ENCODE results near the gene MEI1.

Gene MEI1

GRCh38 chr22:41799486-41800347, 100.4 kb downstream of the MEI1 start:
- no peak for DNase-seq (ENCODE audit: low read depth)
- no peak for TF ChIP-seq CTCF (IDR thresholded peaks at IDR 0.05; ENCODE audit: control insufficient read depth, extremely low read depth, insufficient read depth)
- peak overlapping the region; percentile 73 for H3K4me3 ChIP-seq (ENCODE audit: low read depth, low read length)

GRCh38 chr22:41800348-41801146, 101.2 kb downstream of the MEI1 start, which contains the start of gene CCDC134:
Gene CCDC134, plus strand, starts transcription at chr22:41800679. Its CDS starts 8,212 bp downstream, at chr22:41808891.
- peak within 1 kb of the TSS; percentile 73 for H3K4me3 ChIP-seq (ENCODE audit: low read depth, low read length)
- TF ChIP-seq CTCF (IDR thresholded peaks at IDR 0.05; ENCODE audit: control insufficient read depth, extremely low read depth, insufficient read depth), result no peak

GRCh38 chr22:41801147-41801819, 102.0 kb downstream of the MEI1 start:
- peak overlapping the region; percentile 73 for H3K4me3 ChIP-seq (ENCODE audit: low read depth, low read length)

More at GRCh38 chr22:41800348-41801146, 101.2 kb downstream of the MEI1 start, which contains the start of gene CCDC134:
- DNase-seq (ENCODE audit: low read depth), result peak; percentile 45

GRCh38 chr22:41801886-41802285, 102.6 kb downstream of the MEI1 start:
- H3K4me3 ChIP-seq (ENCODE audit: low read depth, low read length), result peak overlapping the region; percentile 73
- no peak for TF ChIP-seq CTCF (IDR thresholded peaks at IDR 0.05; ENCODE audit: control insufficient read depth, extremely low read depth, insufficient read depth)
- no peak for DNase-seq (ENCODE audit: low read depth)

More at GRCh38 chr22:41801147-41801819, 102.0 kb downstream of the MEI1 start:
- no peak for TF ChIP-seq CTCF (IDR thresholded peaks at IDR 0.05; ENCODE audit: control insufficient read depth, extremely low read depth, insufficient read depth)
- no peak for DNase-seq (ENCODE audit: low read depth)

- no peak for DNase-seq (ENCODE audit: low read depth)
- no peak for TF ChIP-seq CTCF (IDR thresholded peaks at IDR 0.05; ENCODE audit: control insufficient read depth, extremely low read depth, insufficient read depth)
- no peak overlapping the region for H3K4me3 ChIP-seq (ENCODE audit: low read depth, low read length)
These were observed 106.3 kb downstream of the MEI1 start for GRCh38 chr22:41805639-41806038.

GRCh38 chr22:41808400-41808799, 109.1 kb downstream of the MEI1 start:
- TF ChIP-seq CTCF (IDR thresholded peaks at IDR 0.05; ENCODE audit: control insufficient read depth, extremely low read depth, insufficient read depth), result no peak
- no peak for DNase-seq (ENCODE audit: low read depth)
- no peak overlapping the region for H3K4me3 ChIP-seq (ENCODE audit: low read depth, low read length)
